Panc1 (cell line): ENCODE data around the gene CMPK1. TPM values are rescaled to one million over a fixed set of nuclear protein-coding genes. Genes with fewer than 3 reads are reported as not detected.

Experiments used
- ATAC-seq: fragments of 200-7000 bp; cut with Tn5 transposase; 2 replicates; pipeline ENCODE4 v1.9.1; 2020; ENCODE audit warnings: mild to moderate bottlenecking, moderate library complexity
- BruUV-seq: library from RNA; stranded (reverse); fragments of 400-500 nt; replicated peaks from 2 replicates; lab custom pipeline; 2021; lab: Mats Ljungman, UMichigan
- CTCF ChIA-PET: fragments of 300-600 bp; sonication (Branson Sonifier 250); formaldehyde crosslinking; loops from one replicate; lab custom pipeline; 2022; ENCODE audit warnings: antibody characterized with exemption; lab: Charles Lee
- POLR2A ChIA-PET: fragments of 300-600 bp; sonication (Branson Sonifier 250); formaldehyde crosslinking; loops from one replicate; lab custom pipeline; 2022; ENCODE audit warnings: antibody characterized with exemption; lab: Charles Lee
- DNase-seq: peaks from one replicate; pipeline ENCODE4 v3.0.0-alpha.2; 2010; ENCODE audit warnings: low read depth, low spot score
- H3K27ac ChIP-seq: 2 replicates; pipeline ENCODE4 v1.5.1; 2011; ENCODE audit warnings: mild to moderate bottlenecking, low read length, inconsistent platforms
- H3K27me3 ChIP-seq: fragments of 200-500 bp; sonication (Bioruptor generic); 2 replicates; pipeline ENCODE4 v1.6.0; 2014; ENCODE audit warnings: low read length, inconsistent platforms; ENCODE audit not compliant: control insufficient read depth, insufficient read depth
- H3K36me3 ChIP-seq: fragments of 200-500 bp; sonication (Bioruptor generic); 2 replicates; pipeline ENCODE4 v1.5.1; 2014; ENCODE audit warnings: inconsistent platforms, mild to moderate bottlenecking, low read length, moderate library complexity; ENCODE audit not compliant: control insufficient read depth, insufficient read depth
- H3K4me1 ChIP-seq: 2 replicates; pipeline ENCODE4 v1.5.1; 2011; ENCODE audit warnings: inconsistent platforms, mild to moderate bottlenecking, low read length, moderate library complexity; ENCODE audit not compliant: control insufficient read depth, insufficient read depth
- H3K4me3 ChIP-seq, 2 experiments: 2 replicates each; pipeline ENCODE4 v1.5.1; 2011 to 2012; ENCODE audit warnings: low read depth in 2 of 2, low read length in 2 of 2, mild to moderate bottlenecking in 2 of 2, inconsistent platforms in 1 of 2, moderate library complexity in 1 of 2
- H3K9me3 ChIP-seq: fragments of 200-500 bp; sonication (Bioruptor generic); 2 replicates; pipeline ENCODE4 v1.5.1; 2014; ENCODE audit warnings: low read depth, mild to moderate bottlenecking, inconsistent platforms, low read length, moderate library complexity; ENCODE audit not compliant: control insufficient read depth, insufficient read depth
- POLR2AphosphoS5 ChIP-seq: IDR thresholded peaks from 2 replicates; pipeline ENCODE4 v1.6.1; 2012; ENCODE audit warnings: mild to moderate bottlenecking, low read depth, low read length, moderate library complexity
- REST ChIP-seq, 2 experiments: IDR thresholded peaks; 2 replicates each; pipeline ENCODE4 v1.6.1; 2011 to 2012; ENCODE audit warnings: low read depth in 2 of 2, control low read depth in 1 of 2, low read length in 1 of 2, mild to moderate bottlenecking in 1 of 2, moderate library complexity in 1 of 2; ENCODE audit not compliant: insufficient read depth in 1 of 2
- SIN3A ChIP-seq: IDR thresholded peaks from 2 replicates; pipeline ENCODE4 v1.6.1; 2012; ENCODE audit warnings: low read depth, mild to moderate bottlenecking, low read length, moderate library complexity, borderline replicate concordance; ENCODE audit not compliant: insufficient read depth
- TCF7L2 ChIP-seq: IDR thresholded peaks from 2 replicates; pipeline ENCODE4 v1.6.1; 2011; ENCODE audit warnings: mild to moderate bottlenecking, low read depth, low read length, inconsistent platforms
- in situ Hi-C: cut with HindIII; loops from 2 replicates; pipeline ENCODE4 v1.10.0; 2016; ENCODE audit warnings: low sequenced_read_pairs, low pct_unique_long_range_greater_than_20kb
- intact Hi-C: fragments of 100-400 bp; cut with micrococcal nuclease; formaldehyde crosslinking; loops from one replicate; pipeline ENCODE4 v1.10.0; 2022; ENCODE audit not compliant: unreplicated experiment
- total RNA-seq: library from RNA; stranded (reverse); gene quantifications from one replicate; pipeline ENCODE4 v1.2.1, GENCODE V29; 2021; ENCODE audit not compliant: unreplicated experiment
- TF ChIP-seq, protein P1 (sequence below): fragments of 450-650 bp; IDR thresholded peaks from 2 replicates; pipeline ENCODE4 v1.5.1; 2017; ENCODE audit warnings: mild to moderate bottlenecking

CMPK1 gene
- total RNA-seq, 1 experiment from 2014 or later, result 85.1 TPM

- Histone ChIP-seq H3K27me3 (no peaks in the 10 kb centered on the region), H3K27ac (no peak overlapping the region), H3K4me3 (no peak overlapping the region), H3K36me3 (no peaks in the 10 kb centered on the region), H3K4me1 (no peaks in the 10 kb centered on the region), H3K9me3 (no peaks in the 10 kb centered on the region)
- intact Hi-C loops, result no loop called here
- in situ Hi-C loops, result no loop called here
- ATAC-seq, result no peak
- BruUV-seq, result no TSS peak
- no peak for DNase-seq
- ChIA-PET POLR2A (no interaction called here), CTCF (no interaction called here)
- TF ChIP-seq SIN3A (no peak), REST (IDR thresholded peaks at IDR 0.05; ENCODE audit: insufficient read depth in 1 of 2, low read depth in 2 of 2, low read length in 1 of 2) (no peak), POLR2AphosphoS5 (no peak), TCF7L2 (no peak)
- TF ChIP-seq, protein P1, sequence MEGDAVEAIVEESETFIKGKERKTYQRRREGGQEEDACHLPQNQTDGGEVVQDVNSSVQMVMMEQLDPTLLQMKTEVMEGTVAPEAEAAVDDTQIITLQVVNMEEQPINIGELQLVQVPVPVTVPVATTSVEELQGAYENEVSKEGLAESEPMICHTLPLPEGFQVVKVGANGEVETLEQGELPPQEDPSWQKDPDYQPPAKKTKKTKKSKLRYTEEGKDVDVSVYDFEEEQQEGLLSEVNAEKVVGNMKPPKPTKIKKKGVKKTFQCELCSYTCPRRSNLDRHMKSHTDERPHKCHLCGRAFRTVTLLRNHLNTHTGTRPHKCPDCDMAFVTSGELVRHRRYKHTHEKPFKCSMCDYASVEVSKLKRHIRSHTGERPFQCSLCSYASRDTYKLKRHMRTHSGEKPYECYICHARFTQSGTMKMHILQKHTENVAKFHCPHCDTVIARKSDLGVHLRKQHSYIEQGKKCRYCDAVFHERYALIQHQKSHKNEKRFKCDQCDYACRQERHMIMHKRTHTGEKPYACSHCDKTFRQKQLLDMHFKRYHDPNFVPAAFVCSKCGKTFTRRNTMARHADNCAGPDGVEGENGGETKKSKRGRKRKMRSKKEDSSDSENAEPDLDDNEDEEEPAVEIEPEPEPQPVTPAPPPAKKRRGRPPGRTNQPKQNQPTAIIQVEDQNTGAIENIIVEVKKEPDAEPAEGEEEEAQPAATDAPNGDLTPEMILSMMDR, result no peak
Observed at GRCh38 chr1:47405697-47406096, 72.1 kb downstream of the CMPK1 start.

DNA sequence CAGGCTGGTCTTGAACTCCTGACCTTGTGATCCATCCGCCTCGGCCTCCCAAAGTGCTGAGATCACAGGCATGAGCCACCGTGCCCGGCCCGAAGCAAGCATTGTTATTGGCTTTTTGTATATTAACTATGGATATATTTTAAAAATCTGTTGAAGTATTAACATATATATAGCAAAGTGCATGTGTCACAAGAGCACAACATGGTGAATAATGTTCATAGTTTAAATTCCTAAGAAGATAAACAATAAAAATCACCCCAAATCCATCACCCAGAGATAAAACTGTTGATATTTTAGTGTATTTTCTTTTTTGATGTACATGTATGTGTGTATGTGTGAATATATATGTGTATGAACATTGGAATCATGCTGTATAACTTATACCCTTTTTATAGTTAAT lies 73.4 kb downstream of the CMPK1 start:
- ATAC-seq, result no peak
- no peak for DNase-seq
- TF ChIP-seq POLR2AphosphoS5 (no peak), REST (IDR thresholded peaks at IDR 0.05; ENCODE audit: insufficient read depth in 1 of 2, low read depth in 2 of 2, low read length in 1 of 2) (no peak), TCF7L2 (no peak), SIN3A (no peak)
- TF ChIP-seq, protein P1, result no peak
- Histone ChIP-seq H3K9me3 (no peaks in the 10 kb centered on the region), H3K36me3 (no peaks in the 10 kb centered on the region), H3K4me3 (no peak overlapping the region), H3K4me1 (no peaks in the 10 kb centered on the region), H3K27me3 (no peaks in the 10 kb centered on the region), H3K27ac (no peak overlapping the region)
- ChIA-PET CTCF (no interaction called here), POLR2A (interaction anchor here (0.6 kb wide), 1 partner anchor 10 kb away, joined by 3 read pairs; no protein-coding TSS in a partner anchor)
- intact Hi-C loops (no loop called here), in situ Hi-C loops (no loop called here)
- no TSS peak for BruUV-seq
